GM21619 (cell line): ENCODE data around the gene RNF8.
A peak's percentile ranks its signal among the peaks of the same experiment; 100 is the strongest.
"Not testable (repeated sequence)": the region's sequence is repeated elsewhere in the genome, so short reads cannot be mapped to it uniquely, and the experiment has no call there.

Experiments used
- ATAC-seq: cut with Tn5 transposase; IDR thresholded peaks from one replicate; pipeline ENCODE4 v1.9.1; 2021; ENCODE audit not compliant: unreplicated experiment

RNF8 gene

DNA sequence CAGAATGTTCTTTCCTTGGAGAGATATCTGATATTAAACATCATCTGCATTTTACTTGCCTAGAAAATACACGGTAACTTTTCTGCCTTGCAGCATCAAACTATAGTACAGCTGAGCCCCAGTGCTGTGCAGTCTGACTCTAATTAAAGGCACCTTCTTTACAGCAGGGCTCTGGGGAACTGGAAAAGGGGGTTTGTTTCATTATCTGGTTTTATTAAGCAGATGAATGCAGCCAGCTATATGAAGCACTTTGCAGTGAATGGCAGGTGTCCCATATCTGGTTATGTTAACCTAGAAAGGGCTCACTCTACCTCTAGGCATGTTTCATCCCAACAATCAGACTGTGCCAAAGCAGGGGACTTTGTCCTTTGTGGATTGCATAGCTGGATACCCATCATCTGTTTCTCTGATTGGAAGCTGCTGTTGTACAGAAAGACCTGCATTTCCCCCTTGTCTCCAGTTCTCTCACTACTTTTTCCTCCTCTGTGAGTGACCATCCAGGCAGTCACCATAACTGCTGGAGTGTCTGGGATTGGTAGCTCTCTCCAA, 39.7 kb downstream of the RNF8 start:
- no peak for ATAC-seq

DNA sequence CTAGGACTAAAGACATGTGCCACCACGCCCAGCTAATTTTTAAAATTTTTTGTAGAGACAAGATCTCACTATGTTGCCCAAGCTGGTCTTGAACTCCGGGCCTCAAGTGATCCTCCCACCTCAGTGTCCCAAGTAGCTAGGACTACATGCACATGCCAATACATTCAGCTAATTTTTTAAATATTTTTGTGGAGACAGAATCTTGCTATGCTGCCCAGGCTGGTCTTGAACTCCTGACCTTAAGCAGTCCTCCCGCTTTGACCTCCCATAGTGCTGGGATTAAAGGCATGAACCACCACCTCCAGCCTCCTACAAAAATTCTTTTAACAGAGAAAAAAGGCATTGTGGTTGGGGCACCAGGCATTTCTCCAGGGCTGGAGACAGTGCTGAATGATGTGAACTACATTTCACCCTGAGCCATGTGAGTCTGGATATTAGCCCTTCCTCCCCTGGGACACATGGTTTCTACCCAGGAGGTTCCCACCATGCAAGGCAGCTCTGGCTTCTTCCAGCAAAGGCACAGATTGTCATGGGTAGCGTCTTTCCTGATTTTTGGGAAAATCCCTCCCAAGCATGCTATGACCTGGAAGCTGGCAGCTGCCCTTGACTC, 42.9 kb downstream of the RNF8 start:
- ATAC-seq = no peak

GRCh38 chr6:37399131-37399530, 45.3 kb downstream of the RNF8 start:
- no peak for ATAC-seq

DNA sequence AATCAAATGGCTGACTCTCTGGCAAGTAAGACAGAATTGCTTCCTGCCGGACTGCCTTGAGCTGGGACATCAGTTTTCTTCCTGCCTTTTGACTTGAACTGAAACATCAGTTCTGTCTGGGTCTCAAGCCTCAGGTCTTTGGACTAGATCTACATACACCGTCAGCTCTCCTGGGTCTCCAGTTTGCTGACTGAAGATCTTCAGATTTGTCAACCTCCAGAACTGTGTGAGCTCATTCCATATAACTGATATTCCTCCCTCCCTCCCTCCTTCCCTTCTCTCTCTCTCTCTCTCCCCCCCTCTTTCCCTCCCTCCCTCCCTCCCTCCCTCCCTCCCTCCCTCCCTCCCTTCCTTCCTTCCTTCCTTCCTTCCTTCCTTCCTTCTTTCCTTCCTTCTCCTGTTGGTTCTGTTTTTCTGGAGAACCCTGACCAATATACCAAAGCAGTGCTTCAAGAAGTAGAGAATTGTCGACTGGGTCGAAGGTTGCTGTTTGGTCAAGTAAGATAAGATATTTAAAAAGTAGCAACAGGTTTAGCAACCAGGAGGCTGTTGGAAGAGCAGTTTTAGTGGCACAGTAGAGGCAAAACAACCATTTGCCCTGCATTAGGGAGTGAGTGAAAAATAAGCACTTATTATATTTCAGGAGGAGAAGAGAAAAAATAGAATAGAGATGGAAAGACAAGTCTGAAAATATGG, 46.2 kb downstream of the RNF8 start:
- no peak for ATAC-seq

DNA sequence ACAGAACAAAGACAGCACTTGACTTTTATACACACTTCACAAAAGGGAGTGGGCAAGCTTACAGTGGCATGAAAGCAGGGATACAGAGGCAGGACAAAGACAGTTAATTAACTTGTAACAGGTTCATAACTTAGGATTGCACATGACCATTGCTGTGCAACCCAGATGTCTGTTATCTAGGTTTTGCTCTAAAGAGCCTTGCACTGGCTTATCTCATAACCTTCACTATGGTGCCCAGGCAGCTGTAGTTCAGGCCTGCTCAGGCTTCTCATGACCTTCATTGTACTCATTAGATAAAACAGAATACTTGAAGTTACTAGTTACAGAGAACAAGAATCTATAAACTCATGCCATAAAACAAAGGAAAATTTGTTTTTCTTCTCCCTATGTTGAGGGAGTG, 47.9 kb downstream of the RNF8 start:
- not testable (repeated sequence) for ATAC-seq

DNA sequence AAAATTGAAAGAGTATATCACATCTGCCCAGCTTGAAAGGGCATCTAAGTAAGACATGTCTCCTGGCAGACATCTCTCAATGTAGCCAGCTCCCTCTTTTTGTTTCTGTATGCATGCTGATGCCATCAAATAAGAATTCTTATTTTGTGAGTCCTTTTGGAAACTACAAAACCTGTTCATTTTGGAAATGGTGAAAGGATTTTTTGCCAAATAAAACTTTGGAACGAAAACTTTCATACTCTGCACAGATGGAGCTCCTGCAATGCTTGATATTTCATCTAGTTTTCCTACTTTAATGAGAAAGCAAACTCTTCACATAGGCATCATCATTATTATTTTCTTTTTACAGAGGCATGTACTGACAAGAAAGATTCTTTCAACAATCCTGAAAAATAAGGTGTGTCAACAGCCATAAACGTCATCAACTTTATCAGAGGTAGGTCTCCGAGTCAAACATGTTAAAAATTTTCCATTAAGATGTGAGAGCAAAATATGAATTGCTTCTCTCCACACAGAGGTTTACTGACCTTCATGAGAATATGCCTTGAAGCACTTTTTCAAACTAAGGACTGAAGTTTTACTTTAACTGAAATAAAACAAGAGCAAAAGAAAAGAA, 53.1 kb downstream of the RNF8 start:
- no peak for ATAC-seq

DNA sequence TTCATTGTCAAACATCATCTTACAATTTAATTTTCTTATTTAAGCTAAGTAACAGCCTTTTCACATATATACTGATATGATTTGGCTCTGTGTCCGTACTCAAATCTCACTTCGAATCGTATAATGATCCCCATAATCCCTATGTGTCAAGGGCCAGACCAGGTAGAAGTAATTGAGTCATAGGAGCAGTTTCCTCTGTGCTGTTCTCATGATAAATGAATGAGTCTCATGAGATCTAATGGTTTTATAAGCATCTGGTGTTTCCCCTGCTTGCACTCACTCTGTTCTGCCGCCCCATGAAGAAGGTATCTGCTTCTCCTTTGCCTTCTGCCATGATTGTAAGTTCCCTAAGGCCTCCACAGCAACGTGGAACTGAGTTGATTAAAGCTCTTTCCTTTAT, 54.2 kb downstream of the RNF8 start:
- no peak for ATAC-seq

- no peak for ATAC-seq
Measured at GRCh38 chr6:37409501-37409900, 55.7 kb downstream of the RNF8 start.

- ATAC-seq = no peak
Measured at GRCh38 chr6:37417393-37417792, 63.6 kb downstream of the RNF8 start.

DNA sequence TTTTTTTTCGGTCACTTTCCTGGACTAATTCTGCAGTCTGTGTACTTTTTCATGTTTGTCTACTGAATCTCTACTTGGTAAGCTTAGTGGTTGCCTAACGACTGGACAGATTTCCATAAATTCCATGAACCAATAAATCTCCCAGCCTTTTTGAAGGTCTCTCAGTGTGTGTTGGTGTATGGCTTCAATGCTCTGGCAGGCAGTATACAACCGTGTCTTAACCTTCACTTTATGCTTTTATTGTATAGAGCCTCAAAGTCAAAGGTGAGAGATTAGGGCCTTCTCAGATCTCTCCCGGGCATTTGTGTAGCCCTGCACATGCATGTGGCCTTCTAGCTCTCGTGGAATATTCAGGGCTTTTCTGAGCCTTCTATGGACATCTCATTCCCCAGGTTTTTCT, 64.9 kb downstream of the RNF8 start:
- ATAC-seq = no peak

GRCh38 chr6:37426058-37426944, 72.5 kb downstream of the RNF8 start:
- ATAC-seq = no peak

- ATAC-seq = no peak
Measured at GRCh38 chr6:37426945-37427510, 73.2 kb downstream of the RNF8 start.

- no peak for ATAC-seq
Measured at GRCh38 chr6:37429352-37429750, 75.6 kb downstream of the RNF8 start.

DNA sequence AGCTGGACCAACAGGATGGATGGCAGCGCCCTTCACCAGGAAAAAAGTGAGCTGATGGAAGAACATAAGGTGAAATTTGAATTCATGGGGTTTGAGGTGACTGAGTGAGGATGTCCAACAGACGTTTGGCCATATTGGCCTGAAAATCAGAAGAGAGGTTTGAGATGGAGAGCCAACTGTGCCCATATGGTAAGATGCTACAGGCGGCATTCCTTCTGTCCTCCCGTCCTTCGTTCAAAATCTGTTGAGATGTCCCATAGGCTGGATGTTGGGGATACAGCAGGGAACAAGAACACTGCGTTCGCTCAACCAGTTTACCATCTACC, 78.8 kb downstream of the RNF8 start:
- ATAC-seq = no peak

DNA sequence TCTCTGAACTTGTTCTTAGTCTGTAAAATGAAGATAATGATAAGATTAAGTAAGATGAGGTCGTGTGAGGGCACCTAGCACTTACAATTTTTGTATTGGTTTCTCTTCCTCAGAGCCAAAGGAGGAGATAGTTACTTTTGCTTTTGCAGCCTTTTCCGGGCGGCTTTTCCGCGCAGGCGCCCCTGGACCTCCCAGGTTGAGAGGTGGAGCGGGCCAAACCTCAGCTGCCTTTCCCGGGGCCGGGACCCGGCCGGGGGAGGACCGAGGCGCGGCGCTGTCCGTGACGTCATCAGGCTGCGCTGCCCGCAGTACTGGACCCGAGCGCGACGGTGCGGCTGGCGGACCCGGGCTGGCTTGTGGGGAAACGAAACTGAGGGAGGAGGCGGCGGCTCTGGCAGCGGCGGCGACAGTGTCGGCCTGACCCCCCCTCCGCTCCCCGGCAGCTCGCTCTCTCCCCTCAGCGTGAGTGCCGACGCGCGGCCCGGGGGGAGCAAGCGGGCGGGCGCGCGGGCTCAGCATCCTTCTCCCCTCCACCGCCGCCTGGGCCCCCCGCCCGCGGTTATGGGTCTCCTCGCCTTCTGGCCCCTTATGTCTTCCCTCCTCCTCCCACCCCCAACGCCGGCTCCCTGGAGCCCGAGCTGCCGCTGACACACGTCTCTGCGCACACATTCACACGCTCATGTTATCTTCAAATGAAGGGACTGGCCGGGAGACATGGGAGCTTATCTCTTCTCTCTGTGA, 79.3 kb downstream of the RNF8 start, which contains the start of gene CMTR1:
Gene CMTR1 (plus strand): TSS at position 306 of the 741 bp plus-strand sequence. CDS start 2,409 bp downstream, outside the sequence.
- peak; percentile 71 for ATAC-seq

DNA sequence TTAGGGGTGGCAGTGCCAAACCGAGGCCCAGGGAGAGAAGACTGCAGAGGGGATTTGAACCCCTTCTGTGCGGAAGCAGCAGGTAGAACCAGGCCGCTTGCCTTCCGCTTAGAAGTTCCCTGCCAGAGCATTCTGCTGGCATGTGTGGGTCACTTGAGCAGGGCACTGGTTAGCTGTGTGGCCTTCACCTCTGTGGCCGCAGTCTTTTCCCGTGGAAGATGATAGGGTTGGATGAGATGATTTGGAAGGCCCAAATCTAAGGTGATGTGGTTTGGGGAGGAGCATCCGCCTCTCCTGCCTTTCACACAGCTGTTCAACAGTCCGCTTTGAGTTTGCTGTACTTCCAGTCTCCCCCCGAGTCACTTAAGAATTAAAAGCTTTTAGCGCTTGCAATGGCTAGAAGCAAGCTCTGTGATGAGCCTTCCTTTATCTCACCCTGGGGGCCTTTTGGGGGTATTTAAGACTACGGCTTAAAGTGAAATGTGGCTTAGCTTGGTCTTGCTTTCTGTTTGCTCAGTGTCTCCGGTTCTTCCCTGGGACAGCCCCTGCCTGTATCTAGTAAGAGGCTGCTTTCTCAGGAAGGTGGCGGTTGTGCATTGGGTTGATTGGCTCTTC, 80.0 kb downstream of the RNF8 start:
- peak; percentile 34 for ATAC-seq

DNA sequence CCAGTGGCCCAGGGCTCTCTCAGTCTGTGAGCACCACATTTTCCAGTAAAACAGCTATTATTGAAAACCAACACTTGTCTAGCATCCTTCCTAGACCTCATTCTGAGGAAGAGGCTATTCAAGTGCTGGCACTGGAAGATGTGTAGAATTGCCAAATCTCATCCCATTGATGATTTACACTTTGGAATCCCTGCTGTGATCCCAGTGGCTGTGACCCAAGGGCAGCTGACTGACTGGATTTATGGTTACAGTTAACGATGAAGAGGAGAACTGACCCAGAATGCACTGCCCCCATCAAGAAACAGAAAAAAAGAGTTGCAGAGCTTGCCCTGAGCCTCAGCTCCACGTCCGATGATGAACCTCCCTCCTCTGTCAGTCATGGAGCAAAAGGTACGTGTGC, 81.6 kb downstream of the RNF8 start:
- no peak for ATAC-seq

DNA sequence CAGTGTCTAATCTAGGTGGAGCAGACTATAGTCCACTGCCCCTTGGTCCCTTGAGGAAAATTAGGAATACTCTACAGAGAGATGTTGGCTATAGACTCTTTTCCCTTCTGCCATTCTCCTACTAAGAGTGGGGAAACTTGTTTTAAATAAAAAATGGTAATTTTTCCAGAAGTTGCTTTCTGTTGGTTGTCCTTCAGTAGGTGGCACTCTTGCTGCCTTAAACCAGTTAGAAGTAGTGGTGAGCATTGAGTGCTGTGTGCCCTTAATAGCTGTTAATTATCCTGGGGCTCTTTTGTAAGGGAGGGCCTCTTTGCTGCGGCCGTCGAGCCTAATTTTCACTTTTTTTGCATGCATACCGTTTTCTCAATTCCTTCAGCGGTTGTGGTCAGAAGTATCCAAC, 82.0 kb downstream of the RNF8 start:
- no peak for ATAC-seq

DNA sequence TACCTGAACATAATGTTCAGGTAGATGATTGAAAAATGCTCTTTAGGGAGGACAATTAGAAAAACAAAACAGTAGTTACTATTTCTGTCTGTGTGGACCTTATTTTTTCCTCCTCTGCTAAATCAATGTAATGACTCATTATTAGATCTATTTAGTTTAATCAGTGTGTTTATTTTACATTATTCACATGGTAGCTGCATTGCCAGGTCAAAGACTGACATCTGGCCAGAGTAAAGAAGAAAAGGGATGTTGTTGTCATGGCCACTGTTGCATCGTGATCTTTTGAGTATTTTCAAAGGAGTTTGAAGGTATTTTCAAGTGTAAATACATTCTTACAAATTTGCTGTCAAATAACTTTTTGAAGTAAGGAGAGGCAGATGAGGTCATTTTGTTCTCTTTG, 85.1 kb downstream of the RNF8 start:
- ATAC-seq = no peak

GRCh38 chr6:37441651-37442050, 87.9 kb downstream of the RNF8 start:
- ATAC-seq = no peak
